Trophoblast cell (in vitro differentiated cells and primary cell): ENCODE measurements around the gene KLF16.

Source experiments
- DNase-seq, 2 donors: peaks; one replicate each; pipeline ENCODE4 v3.0.0-alpha.2; 2016
- H2AFZ ChIP-seq: 2 replicates; pipeline ENCODE4 v1.6.1; 2013; ENCODE audit warnings: low read length, moderate library complexity, mild to moderate bottlenecking; ENCODE audit not compliant: insufficient read depth, poor library complexity
- H2AK5ac ChIP-seq: 2 replicates; pipeline ENCODE4 v1.6.1; 2013; ENCODE audit warnings: mild to moderate bottlenecking, low read length
- H2BK120ac ChIP-seq: 2 replicates; pipeline ENCODE4 v1.6.1; 2013; ENCODE audit warnings: low read length, mild to moderate bottlenecking, moderate library complexity; ENCODE audit not compliant: insufficient read depth, poor library complexity
- H2BK12ac ChIP-seq: 2 replicates; pipeline ENCODE4 v1.6.1; 2013; ENCODE audit warnings: mild to moderate bottlenecking, low read length, moderate library complexity
- H2BK5ac ChIP-seq: 2 replicates; pipeline ENCODE4 v1.6.1; 2013; ENCODE audit warnings: low read length, low read depth, moderate library complexity, mild to moderate bottlenecking; ENCODE audit not compliant: poor library complexity
- H3K14ac ChIP-seq: 2 replicates; pipeline ENCODE4 v1.6.1; 2013; ENCODE audit warnings: mild to moderate bottlenecking, low read length
- H3K18ac ChIP-seq: 2 replicates; pipeline ENCODE4 v1.6.1; 2013; ENCODE audit warnings: mild to moderate bottlenecking, low read length
- H3K23ac ChIP-seq: 2 replicates; pipeline ENCODE4 v1.6.1; 2013; ENCODE audit warnings: low read length
- H3K27ac ChIP-seq: 2 replicates; pipeline ENCODE4 v1.5.1; 2013; ENCODE audit warnings: low read depth, mild to moderate bottlenecking, inconsistent platforms, low read length, moderate library complexity
- H3K27me3 ChIP-seq: 2 replicates; pipeline ENCODE4 v1.6.1; 2013; ENCODE audit warnings: inconsistent platforms, mild to moderate bottlenecking, low read length, moderate library complexity; ENCODE audit not compliant: insufficient read depth
- H3K36me3 ChIP-seq, 2 experiments: 1 replicate in 1 of 2; 2 replicates in 1 of 2; pipeline ENCODE4 v1.6.1; 2013; ENCODE audit warnings: low read length in 2 of 2, mild to moderate bottlenecking in 2 of 2, moderate library complexity in 1 of 2; ENCODE audit not compliant: insufficient read depth in 2 of 2, control insufficient read depth in 1 of 2
- H3K4ac ChIP-seq: 2 replicates; pipeline ENCODE4 v1.6.1; 2013; ENCODE audit warnings: low read depth, mild to moderate bottlenecking, low read length, moderate library complexity
- H3K4me1 ChIP-seq, 2 experiments: 1 replicate in 1 of 2; 2 replicates in 1 of 2; pipeline ENCODE4 v1.6.1; 2013; ENCODE audit warnings: low read length in 2 of 2, mild to moderate bottlenecking in 2 of 2, moderate library complexity in 1 of 2; ENCODE audit not compliant: insufficient read depth in 2 of 2, control insufficient read depth in 1 of 2
- H3K4me2 ChIP-seq: 2 replicates; pipeline ENCODE4 v1.6.1; 2013; ENCODE audit warnings: inconsistent platforms, mild to moderate bottlenecking, low read length, moderate library complexity
- H3K4me3 ChIP-seq: 2 replicates; pipeline ENCODE4 v1.5.1; 2013; ENCODE audit warnings: mild to moderate bottlenecking, low read depth, low read length, inconsistent platforms
- H3K79me1 ChIP-seq: one replicate; pipeline ENCODE4 v1.6.1; 2013; ENCODE audit warnings: low read length
- H3K79me2 ChIP-seq: 2 replicates; pipeline ENCODE4 v1.6.1; 2013; ENCODE audit warnings: low read length, mild to moderate bottlenecking; ENCODE audit not compliant: control insufficient read depth, insufficient read depth, poor library complexity
- H3K9ac ChIP-seq: 2 replicates; pipeline ENCODE4 v1.6.1; 2013; ENCODE audit warnings: mild to moderate bottlenecking, low read length
- H3K9me3 ChIP-seq: 2 replicates; pipeline ENCODE4 v1.6.1; 2013; ENCODE audit warnings: low read depth, mild to moderate bottlenecking, control low read depth, inconsistent platforms, low read length; ENCODE audit not compliant: insufficient read depth
- H4K12ac ChIP-seq: 2 replicates; pipeline ENCODE4 v1.6.1; 2013; ENCODE audit warnings: low read depth, mild to moderate bottlenecking, low read length, moderate library complexity
- H4K8ac ChIP-seq: 2 replicates; pipeline ENCODE4 v1.6.1; 2013; ENCODE audit warnings: low read depth, mild to moderate bottlenecking, low read length, moderate library complexity
- H4K91ac ChIP-seq: one replicate; pipeline ENCODE4 v1.6.1; 2013; ENCODE audit warnings: low read depth, mild to moderate bottlenecking, low read length, moderate library complexity
- WGBS: extraction: QIAGEN DNeasy Blood & Tissue Kit; methylation state at CpG from one replicate; pipeline ENCODE4 v1.1.7; 2013; ENCODE audit warnings: missing lambda C conversion rate; ENCODE audit not compliant: insufficient read length, insufficient coverage; ENCODE audit errors: extremely low coverage; 5-methylcytosine and 5-hydroxymethylcytosine counted together

Gene KLF16

DNA sequence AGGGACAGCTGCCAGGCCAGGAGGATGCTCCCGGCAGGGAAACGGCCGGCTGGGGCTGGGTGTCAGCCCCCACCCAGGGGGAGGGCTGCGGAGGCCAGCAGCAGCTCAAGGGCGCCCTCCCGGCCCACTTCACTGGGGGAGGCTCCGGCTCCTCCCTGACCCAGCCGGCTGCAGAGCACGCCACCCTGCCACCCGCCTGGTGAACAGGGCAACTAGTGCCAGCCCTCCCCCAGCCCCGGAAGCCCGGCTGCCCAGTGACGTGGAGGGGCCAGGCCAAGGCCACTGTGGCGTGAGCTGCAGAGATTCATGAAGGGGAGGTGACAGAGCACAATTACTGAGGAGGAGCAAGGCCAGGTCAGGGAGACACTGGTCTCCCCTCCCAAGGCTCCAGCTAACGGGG lies 29.8 kb downstream of the KLF16 start:
- no peaks in the 10 kb centered on the region for H3K27me3 ChIP-seq
- H4K8ac ChIP-seq, result no peak overlapping the region
- no peak overlapping the region for H3K4me3 ChIP-seq
- no peak overlapping the region for H2BK12ac ChIP-seq
- DNase-seq, result no peak
- no peak overlapping the region for H3K9ac ChIP-seq
- H3K23ac ChIP-seq, result no peak overlapping the region
- no peak overlapping the region for H3K14ac ChIP-seq
- no peak overlapping the region for H3K4ac ChIP-seq
- no peak overlapping the region for H3K27ac ChIP-seq
- no peak overlapping the region for H2AFZ ChIP-seq
- no peaks in the 10 kb centered on the region for H3K9me3 ChIP-seq
- H3K4me1 ChIP-seq, result peaks cover 11 to 13% of the 10 kb centered on the region in 2 experiments
- peaks cover 7% of the 10 kb centered on the region for H3K79me1 ChIP-seq
- no peak overlapping the region for H2AK5ac ChIP-seq
- no peak overlapping the region for H4K12ac ChIP-seq
- peaks cover 29 to 37% of the 10 kb centered on the region in 2 experiments for H3K36me3 ChIP-seq
- H3K79me2 ChIP-seq, result peaks cover 4% of the 10 kb centered on the region
- no peak overlapping the region for H4K91ac ChIP-seq
- H3K4me2 ChIP-seq, result no peak overlapping the region
- no peak overlapping the region for H2BK120ac ChIP-seq
- WGBS, result no CpG with 5 or more reads among the region's 15 CpGs
- H3K18ac ChIP-seq, result no peak overlapping the region
- H2BK5ac ChIP-seq, result no peak overlapping the region

DNA sequence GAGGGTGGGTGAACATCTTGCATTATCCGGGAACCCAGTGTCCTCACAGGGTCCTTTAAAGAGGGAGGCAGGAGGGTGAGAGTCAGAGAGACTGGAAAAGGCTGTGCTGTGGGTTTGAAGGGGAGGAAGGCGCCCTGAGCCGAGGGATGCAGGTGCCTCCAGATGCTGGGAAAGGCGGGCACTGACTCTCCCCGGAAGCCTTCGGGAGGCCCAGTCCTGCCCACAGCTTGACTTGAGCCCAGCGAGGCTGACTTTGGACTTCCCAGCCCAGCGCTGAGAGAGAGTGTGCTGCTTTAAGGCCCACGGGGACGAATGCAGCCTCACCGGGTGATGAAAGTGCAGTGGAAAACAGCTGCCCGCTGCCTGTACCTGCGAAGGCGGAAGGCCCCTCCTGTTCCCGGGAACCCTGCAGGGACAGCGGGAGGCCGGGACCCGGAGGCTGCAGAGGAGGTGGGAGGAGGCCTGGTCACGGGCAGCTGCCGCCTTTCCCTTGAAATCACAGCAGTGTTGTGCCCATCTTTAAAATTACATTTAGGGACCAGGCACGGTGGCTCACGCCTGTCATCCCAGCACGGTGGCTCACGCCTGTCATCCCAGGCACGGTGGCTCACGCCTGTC lies 31.2 kb downstream of the KLF16 start:
- no peak overlapping the region for H2BK12ac ChIP-seq
- no peak overlapping the region for H2AK5ac ChIP-seq
- no peak overlapping the region for H3K23ac ChIP-seq
- no peak overlapping the region for H2BK120ac ChIP-seq
- no peak overlapping the region for H4K8ac ChIP-seq
- no CpG with 5 or more reads among the region's 26 CpGs for WGBS
- H3K18ac ChIP-seq, result no peak overlapping the region
- H3K9me3 ChIP-seq, result no peaks in the 10 kb centered on the region
- H4K12ac ChIP-seq, result no peak overlapping the region
- H3K36me3 ChIP-seq, result peaks cover 41 to 51% of the 10 kb centered on the region in 2 experiments
- no peak overlapping the region for H3K4me3 ChIP-seq
- H3K9ac ChIP-seq, result no peak overlapping the region
- DNase-seq, result peak; percentile 67 to 72
- peaks cover 4 to 5% of the 10 kb centered on the region in 2 experiments for H3K4me1 ChIP-seq
- no peak overlapping the region for H4K91ac ChIP-seq
- no peak overlapping the region for H3K4me2 ChIP-seq
- H3K4ac ChIP-seq, result no peak overlapping the region
- H2BK5ac ChIP-seq, result no peak overlapping the region
- H3K79me2 ChIP-seq, result peaks cover 4% of the 10 kb centered on the region
- no peaks in the 10 kb centered on the region for H3K27me3 ChIP-seq
- H3K14ac ChIP-seq, result no peak overlapping the region
- no peak overlapping the region for H3K27ac ChIP-seq
- no peak overlapping the region for H2AFZ ChIP-seq
- H3K79me1 ChIP-seq, result peaks cover 2% of the 10 kb centered on the region

DNA sequence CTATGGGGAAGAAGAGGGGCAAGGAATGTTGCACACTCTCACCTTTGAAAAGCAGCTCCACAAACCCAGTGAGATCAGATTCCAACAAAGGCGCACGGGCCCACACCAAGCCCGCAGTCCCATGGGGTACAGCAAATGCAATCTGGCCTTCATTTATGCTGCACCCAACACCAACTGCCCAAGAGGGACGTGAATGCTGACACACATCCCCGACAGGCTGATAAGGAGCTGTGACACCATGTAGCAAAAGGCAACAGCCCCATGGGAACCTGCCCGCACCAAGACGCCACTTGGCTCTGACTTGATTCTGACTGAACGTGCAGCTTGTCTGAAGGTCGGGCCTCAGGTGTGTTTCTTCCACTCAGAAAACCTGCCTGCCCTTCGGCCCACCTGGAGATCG lies 32.4 kb downstream of the KLF16 start:
- no peak overlapping the region for H3K27ac ChIP-seq
- no peak overlapping the region for H3K4me2 ChIP-seq
- peaks cover 2% of the 10 kb centered on the region for H3K79me2 ChIP-seq
- no peaks in the 10 kb centered on the region for H3K9me3 ChIP-seq
- H4K8ac ChIP-seq, result no peak overlapping the region
- H3K4me3 ChIP-seq, result no peak overlapping the region
- WGBS, result no CpG with 5 or more reads among the region's 11 CpGs
- no peak overlapping the region for H4K91ac ChIP-seq
- no peaks in the 10 kb centered on the region for H3K79me1 ChIP-seq
- peaks cover 48 to 58% of the 10 kb centered on the region in 2 experiments for H3K36me3 ChIP-seq
- H2BK12ac ChIP-seq, result no peak overlapping the region
- H3K18ac ChIP-seq, result no peak overlapping the region
- H4K12ac ChIP-seq, result no peak overlapping the region
- no peak overlapping the region for H3K9ac ChIP-seq
- H3K4ac ChIP-seq, result no peak overlapping the region
- H2BK5ac ChIP-seq, result no peak overlapping the region
- H2BK120ac ChIP-seq, result no peak overlapping the region
- no peak overlapping the region for H2AK5ac ChIP-seq
- no peak overlapping the region for H3K14ac ChIP-seq
- H3K23ac ChIP-seq, result no peak overlapping the region
- H3K27me3 ChIP-seq, result no peaks in the 10 kb centered on the region
- H3K4me1 ChIP-seq, result peaks cover 0 to 2% of the 10 kb centered on the region in 2 experiments
- no peak for DNase-seq
- no peak overlapping the region for H2AFZ ChIP-seq

DNA sequence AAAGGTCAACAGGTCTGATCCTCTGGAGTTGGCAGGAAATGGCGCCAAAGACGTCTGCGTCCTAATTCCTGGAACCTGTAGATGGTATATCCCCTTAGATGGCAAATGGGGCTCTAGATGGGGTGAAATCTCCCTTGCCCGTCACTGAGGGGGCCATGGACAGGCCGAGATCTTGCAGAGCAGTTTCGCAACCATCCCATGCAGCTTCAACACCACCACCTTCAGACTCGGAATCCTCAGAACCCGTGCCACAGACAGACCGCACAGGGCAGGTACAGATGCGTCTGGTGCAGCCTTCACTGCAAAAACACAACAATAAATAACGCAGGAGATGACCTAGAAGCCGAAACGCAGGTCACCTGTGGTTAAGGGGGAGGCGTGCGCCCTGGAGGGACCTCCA lies 32.8 kb downstream of the KLF16 start:
- no peak overlapping the region for H4K12ac ChIP-seq
- no peaks in the 10 kb centered on the region for H3K27me3 ChIP-seq
- H3K9ac ChIP-seq, result no peak overlapping the region
- DNase-seq, result no peak
- H2BK120ac ChIP-seq, result no peak overlapping the region
- no peaks in the 10 kb centered on the region for H3K79me1 ChIP-seq
- H3K27ac ChIP-seq, result no peak overlapping the region
- no peak overlapping the region for H4K91ac ChIP-seq
- no peak overlapping the region for H2BK5ac ChIP-seq
- no peak overlapping the region for H3K4me2 ChIP-seq
- H3K18ac ChIP-seq, result no peak overlapping the region
- H3K14ac ChIP-seq, result no peak overlapping the region
- no peak overlapping the region for H3K4me3 ChIP-seq
- peaks cover 52 to 61% of the 10 kb centered on the region in 2 experiments for H3K36me3 ChIP-seq
- peaks cover 0 to under 1% of the 10 kb centered on the region in 2 experiments for H3K4me1 ChIP-seq
- no peak overlapping the region for H2AFZ ChIP-seq
- no peaks in the 10 kb centered on the region for H3K79me2 ChIP-seq
- no peak overlapping the region for H3K4ac ChIP-seq
- H3K9me3 ChIP-seq, result no peaks in the 10 kb centered on the region
- H2BK12ac ChIP-seq, result no peak overlapping the region
- H2AK5ac ChIP-seq, result no peak overlapping the region
- no peak overlapping the region for H4K8ac ChIP-seq
- WGBS, result no CpG with 5 or more reads among the region's 15 CpGs
- H3K23ac ChIP-seq, result no peak overlapping the region
